Neural cell (in vitro differentiated cells): ENCODE results near the gene GLT8D2. TPM values are rescaled to one million over a fixed set of nuclear protein-coding genes. Genes with fewer than 3 reads are reported as not detected.

Experiments used
- H2AFZ ChIP-seq: fragments of 200-600, 300-800 bp; sonication (generic), shearing (Covaris generic); 2 replicates; pipeline ENCODE4 v1.6.0; 2014; ENCODE audit warnings: low read depth, mild to moderate bottlenecking, antibody characterized with exemption, low read length, moderate library complexity
- H3F3A ChIP-seq: fragments of 200-600 bp; shearing (Covaris generic); 2 replicates; pipeline ENCODE4 v1.6.1; 2016; ENCODE audit warnings: mild to moderate bottlenecking, moderate library complexity, mixed read lengths, antibody characterized with exemption, low read length; ENCODE audit not compliant: insufficient read depth, poor library complexity, severe bottlenecking
- H3K27ac ChIP-seq: fragments of 200-600, 300-800 bp; sonication (generic), shearing (Covaris generic); 2 replicates; pipeline ENCODE4 v1.5.1; 2014; ENCODE audit warnings: mild to moderate bottlenecking, low read length, moderate library complexity
- H3K27me3 ChIP-seq: fragments of 300-800, 200-600 bp; sonication (generic), shearing (Covaris generic); 2 replicates; pipeline ENCODE4 v1.6.0; 2014; ENCODE audit warnings: mild to moderate bottlenecking, low read depth, low read length, moderate library complexity; ENCODE audit not compliant: insufficient read depth
- H3K36me3 ChIP-seq: fragments of 300-800, 200-600 bp; sonication (generic), shearing (Covaris generic); 2 replicates; pipeline ENCODE4 v1.5.1; 2014; ENCODE audit warnings: mild to moderate bottlenecking, antibody characterized with exemption, low read length, moderate library complexity; ENCODE audit not compliant: insufficient read depth
- H3K4me2 ChIP-seq: fragments of 300-800, 200-600 bp; sonication (generic), shearing (Covaris generic); 2 replicates; pipeline ENCODE4 v1.6.0; 2014; ENCODE audit warnings: mild to moderate bottlenecking, low read length
- H3K4me3 ChIP-seq: fragments of 300-800, 200-600 bp; sonication (generic), shearing (Covaris generic); 2 replicates; pipeline ENCODE4 v1.5.1; 2014; ENCODE audit warnings: mild to moderate bottlenecking, low read length, moderate library complexity
- H3K79me2 ChIP-seq: fragments of 200-600 bp; shearing (Covaris generic); replicated peaks from 2 replicates; pipeline ENCODE4 v1.6.0; 2014; ENCODE audit warnings: mild to moderate bottlenecking, low read length, moderate library complexity; ENCODE audit not compliant: insufficient read depth
- H3K9ac ChIP-seq: fragments of 300-800, 200-600 bp; sonication (generic), shearing (Covaris generic); 2 replicates; pipeline ENCODE4 v1.6.1; 2016; ENCODE audit warnings: mild to moderate bottlenecking, low read length, mixed read lengths
- H3K9me2 ChIP-seq: fragments of 200-600 bp; shearing (Covaris generic); 2 replicates; pipeline ENCODE4 v1.6.1; 2016; ENCODE audit warnings: mild to moderate bottlenecking, low read length, mixed read lengths; ENCODE audit not compliant: insufficient read depth
- H3K9me3 ChIP-seq: fragments of 200-600, 300-800 bp; sonication (generic), shearing (Covaris generic); 2 replicates; pipeline ENCODE4 v1.6.1; 2016; ENCODE audit warnings: mild to moderate bottlenecking, mixed run types, low read length, moderate library complexity, mixed read lengths
- H4K20me1 ChIP-seq: fragments of 200-600 bp; shearing (Covaris generic); 2 replicates; pipeline ENCODE4 v1.6.1; 2016; ENCODE audit warnings: mild to moderate bottlenecking, mixed run types; ENCODE audit not compliant: insufficient read depth
- CTCF ChIP-seq: fragments of 450-650 bp; IDR thresholded peaks from 2 replicates; pipeline ENCODE4 v1.5.1; 2014; ENCODE audit warnings: antibody characterized with exemption, mild to moderate bottlenecking, moderate library complexity; ENCODE audit not compliant: poor library complexity, severe bottlenecking
- EP300 ChIP-seq: fragments of 450-650 bp; conservative IDR thresholded peaks from 2 replicates; pipeline ENCODE4 v1.6.1; 2014; ENCODE audit warnings: antibody characterized with exemption, mild to moderate bottlenecking, moderate library complexity; ENCODE audit not compliant: poor library complexity, severe bottlenecking
- EZH2 ChIP-seq: fragments of 200-600, 300-800 bp; shearing (Covaris generic), sonication (generic); IDR thresholded peaks from 2 replicates; pipeline ENCODE4 v1.6.1; 2014; ENCODE audit warnings: antibody characterized with exemption, low read length, borderline replicate concordance, mild to moderate bottlenecking; ENCODE audit not compliant: insufficient read depth, poor library complexity, severe bottlenecking
- MXI1 ChIP-seq: fragments of 450-650 bp; conservative IDR thresholded peaks from 2 replicates; pipeline ENCODE4 v1.6.1; 2014; ENCODE audit warnings: antibody characterized with exemption, mild to moderate bottlenecking; ENCODE audit not compliant: poor library complexity, severe bottlenecking
- POLR2AphosphoS5 ChIP-seq: IDR thresholded peaks from 2 replicates; pipeline ENCODE4 v1.6.1; 2012
- RAD21 ChIP-seq: fragments of 450-650 bp; conservative IDR thresholded peaks from 2 replicates; pipeline ENCODE4 v1.6.1; 2014; ENCODE audit warnings: antibody characterized with exemption, mild to moderate bottlenecking, moderate library complexity
- REST ChIP-seq: IDR thresholded peaks from 2 replicates; pipeline ENCODE4 v1.6.1; 2012; ENCODE audit warnings: borderline replicate concordance
- SMC3 ChIP-seq: fragments of 450-650 bp; conservative IDR thresholded peaks from 2 replicates; pipeline ENCODE4 v1.6.1; 2014; ENCODE audit warnings: antibody characterized with exemption, mild to moderate bottlenecking, moderate library complexity; ENCODE audit not compliant: poor library complexity
- TAF1 ChIP-seq: IDR thresholded peaks from 2 replicates; pipeline ENCODE4 v1.6.1; 2012; ENCODE audit warnings: low read depth
- polyA plus RNA-seq: library from polyadenylated mRNA; depleted of rRNA; stranded (reverse); fragments of >200 nt; gene quantifications from 2 replicates; pipeline ENCODE4 v1.2.3, GENCODE V29; 2014

GLT8D2 gene
- polyA plus RNA-seq, 1 donor from 2014 or later, result 8.3 TPM

GRCh38 chr12:104049278-104049902 lies 597 bp downstream of the GLT8D2 start:
- peaks cover 16% of the 10 kb centered on the region for H3K27me3 ChIP-seq
- H3K9ac ChIP-seq, result no peak overlapping the region
- no peaks in the 10 kb centered on the region for H3K79me2 ChIP-seq
- no peak overlapping the region for H2AFZ ChIP-seq
- H3K9me2 ChIP-seq, result no peaks in the 10 kb centered on the region
- H3K9me3 ChIP-seq, result no peaks in the 10 kb centered on the region
- no peaks in the 10 kb centered on the region for H3F3A ChIP-seq
- H3K27ac ChIP-seq, result no peak overlapping the region
- H3K4me3 ChIP-seq, result peak overlapping the region; percentile 37
- H3K36me3 ChIP-seq, result no peaks in the 10 kb centered on the region
- TF ChIP-seq SMC3 (no peak), RAD21 (no peak), POLR2AphosphoS5 (no peak), TAF1 (no peak), EP300 (no peak), MXI1 (no peak), REST (no peak), CTCF (no peak), EZH2 (no peak)
- H3K4me2 ChIP-seq, result no peak overlapping the region
- no peaks in the 10 kb centered on the region for H4K20me1 ChIP-seq

- Histone ChIP-seq H3K36me3 (no peaks in the 10 kb centered on the region), H3K4me3 (no peak overlapping the region), H3K9me3 (no peaks in the 10 kb centered on the region), H3K27ac (no peak overlapping the region), H3K27me3 (peaks cover 16% of the 10 kb centered on the region), H3K9me2 (no peaks in the 10 kb centered on the region), H3K9ac (no peak overlapping the region), H3K79me2 (no peaks in the 10 kb centered on the region), H4K20me1 (no peaks in the 10 kb centered on the region), H2AFZ (no peak overlapping the region), H3F3A (no peaks in the 10 kb centered on the region), H3K4me2 (no peak overlapping the region)
- TF ChIP-seq POLR2AphosphoS5 (no peak), EP300 (no peak), MXI1 (no peak), EZH2 (no peak), TAF1 (no peak), REST (no peak), CTCF (no peak), SMC3 (no peak), RAD21 (no peak)
These were observed 1.2 kb downstream of the GLT8D2 start for GRCh38 chr12:104048811-104049210.
